Motor neuron (in vitro differentiated cells): ENCODE results near the gene INO80. TPM values are rescaled to one million over a fixed set of nuclear protein-coding genes. Genes with fewer than 3 reads are reported as not detected.
"Not testable (repeated sequence)": the region's sequence is repeated elsewhere in the genome, so short reads cannot be mapped to it uniquely, and the experiment has no call there.

Source experiments
- ATAC-seq, 8 experiments: fragments of 200-7000 bp; cut with Tn5 transposase; replicated peaks in 6 of 8; 2 replicates each; pipeline ENCODE4 v1.8.0; 2021; ENCODE audit warnings: mild to moderate bottlenecking in 8 of 8, moderate library complexity in 8 of 8
- H3K27ac ChIP-seq, 2 donors: fragments of 250-450 bp; sonication (Bioruptor Pico); 2 replicates each; pipeline ENCODE4 v1.9.0; 2021; ENCODE audit warnings: antibody characterized with exemption in 2 of 2, mild to moderate bottlenecking in 2 of 2, moderate library complexity in 1 of 2
- H3K4me1 ChIP-seq, 2 donors: fragments of 250-450 bp; sonication (Bioruptor Pico); replicated peaks in 1 of 2; 2 replicates each; pipeline ENCODE4 v1.6.1; 2021; ENCODE audit warnings: antibody characterized with exemption in 2 of 2, mild to moderate bottlenecking in 2 of 2, moderate library complexity in 1 of 2
- H3K4me3 ChIP-seq, 5 donors: fragments of 250-450 bp; sonication (Bioruptor Pico); 2 replicates each; pipeline ENCODE4 v1.9.0; 2021; ENCODE audit warnings: antibody characterized with exemption in 5 of 5, mild to moderate bottlenecking in 5 of 5, moderate library complexity in 4 of 5
- WGBS, 10 experiments: fragments of 450-650 bp; shearing (Covaris generic); methylation state at CpG; one replicate each; pipeline ENCODE4 v1.0.0; 2022; 5-methylcytosine and 5-hydroxymethylcytosine counted together
- in situ Hi-C, 9 experiments: fragments of 400-800 bp; cut with MboI; loops; one replicate each; pipeline ENCODE4 v1.15.0; 2021; ENCODE audit warnings: low sequenced_read_pairs in 9 of 9, low pct_unique_long_range_greater_than_20kb in 2 of 9; ENCODE audit not compliant: unreplicated experiment in 9 of 9
- total RNA-seq, 8 experiments: library from RNA; unstranded; fragments of 300-600 nt; gene quantifications; 2 replicates each; pipeline versions ENCODE4 v1.2.3 to v1.2.4, GENCODE V29; 2022

Gene INO80
- total RNA-seq, 8 experiments from 2014 or later, result 8.0 to 25.8 (median 11.9) TPM

- no peak overlapping the region for H3K27ac ChIP-seq
- WGBS, 10 experiments, result 60 to 81% methylated on average over 1 to 5 of the region's 11 CpGs; no CpG with 5 or more reads in 8 of the 10 experiments
- ATAC-seq, result peak in 5 of 8 experiments; percentile 7 to 73 (median 30)
- in situ Hi-C loops, result no loop called here
- peaks cover 12 to 19% of the 10 kb centered on the region in 2 donors for H3K4me1 ChIP-seq
- H3K4me3 ChIP-seq, result no peak overlapping the region
Observed at GRCh38 chr15:40960925-40961324, 155.2 kb downstream of the INO80 start.

GRCh38 chr15:40960151-40960885 lies 155.8 kb downstream of the INO80 start:
- WGBS, 10 experiments, result 60 to 100% (median 90%) methylated on average over 1 to 5 of the region's 16 CpGs; no CpG with 5 or more reads in 1 of the 10 experiments
- peak in 2 of 8 experiments; percentile 4 to 14 for ATAC-seq
- H3K27ac ChIP-seq, result no peak overlapping the region
- H3K4me1 ChIP-seq, result peaks cover 15 to 21% of the 10 kb centered on the region in 2 donors
- no peak overlapping the region for H3K4me3 ChIP-seq
- in situ Hi-C loops, result no loop called here

- no peak overlapping the region for H3K27ac ChIP-seq
- in situ Hi-C loops, result no loop called here
- H3K4me1 ChIP-seq, result peaks cover 23 to 28% of the 10 kb centered on the region in 2 donors
- no peak for ATAC-seq
- no peak overlapping the region for H3K4me3 ChIP-seq
- 36 to 100% (median 83%) methylated on average over 1 to 8 of the region's 22 CpGs; no CpG with 5 or more reads in 3 of the 10 experiments for WGBS, 10 experiments
Observed at GRCh38 chr15:40959331-40960141, 156.5 kb downstream of the INO80 start.

DNA sequence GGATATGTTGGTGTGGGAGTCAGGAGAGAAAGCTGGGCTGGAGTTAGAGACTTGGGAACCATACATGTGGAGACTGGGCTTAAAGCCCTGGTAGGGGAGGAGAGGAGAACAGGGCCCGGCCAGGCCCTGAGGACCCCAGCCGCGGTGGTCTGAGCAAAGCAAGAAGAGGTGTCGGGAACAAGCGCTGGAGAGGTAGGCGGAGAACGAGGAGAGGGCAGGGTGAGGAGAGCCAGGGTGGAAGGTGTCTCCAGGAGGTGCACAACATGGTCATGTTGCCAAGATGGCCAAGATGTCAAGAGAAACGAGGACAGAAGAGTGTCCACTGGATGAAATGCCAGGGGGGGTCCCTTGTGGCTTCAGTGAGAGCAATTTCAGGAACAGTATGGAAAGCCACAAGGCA lies 157.4 kb downstream of the INO80 start:
- in situ Hi-C loops, result no loop called here

DNA sequence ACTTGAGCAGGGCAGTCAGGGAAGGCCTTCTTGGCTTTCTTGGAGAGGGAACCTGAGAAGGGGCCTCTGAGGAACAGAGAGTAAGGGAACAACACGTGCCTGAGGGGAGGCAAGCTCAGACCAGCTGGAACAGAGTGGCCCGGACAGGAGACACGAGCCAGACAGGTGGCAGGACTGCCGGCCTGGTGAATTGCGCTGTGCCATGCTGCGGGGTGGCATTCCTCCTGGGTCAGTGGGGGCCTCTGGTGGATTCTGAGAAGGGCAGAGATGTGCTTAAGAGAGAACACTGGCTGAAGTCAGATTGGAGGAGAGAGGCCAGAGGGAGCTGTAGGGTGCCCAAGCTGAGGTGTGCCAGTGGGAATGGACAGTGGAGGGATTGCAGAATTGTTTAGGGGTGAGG lies 157.9 kb downstream of the INO80 start:
- no peak overlapping the region for H3K4me3 ChIP-seq
- no peak overlapping the region for H3K27ac ChIP-seq
- in situ Hi-C loops, result no loop called here
- WGBS, 10 experiments, result 50 to 100% (median 86%) methylated on average over 1 to 5 of the region's 6 CpGs; no CpG with 5 or more reads in 4 of the 10 experiments
- H3K4me1 ChIP-seq, result peaks cover 27 to 35% of the 10 kb centered on the region in 2 donors
- peak in 1 of 8 experiments; percentile 1 for ATAC-seq

More for the DNA sequence above, 157.4 kb downstream of the INO80 start:
- 77 to 100% (median 91%) methylated on average over 1 to 6 of the region's 8 CpGs; no CpG with 5 or more reads in 3 of the 10 experiments for WGBS, 10 experiments
- Histone ChIP-seq H3K27ac (no peak overlapping the region), H3K4me1 (peaks cover 27 to 35% of the 10 kb centered on the region in 2 donors), H3K4me3 (no peak overlapping the region)
- peak in 2 of 8 experiments; percentile 9 to 12 for ATAC-seq

GRCh38 chr15:40957581-40958051 lies 158.5 kb downstream of the INO80 start:
- no peak for ATAC-seq
- WGBS, 10 experiments, result 60 to 80% (median 77%) methylated on average over 1 to 4 of the region's 9 CpGs; no CpG with 5 or more reads in 7 of the 10 experiments
- peaks cover 28 to 36% of the 10 kb centered on the region in 2 donors for H3K4me1 ChIP-seq
- no peak overlapping the region for H3K27ac ChIP-seq
- in situ Hi-C loops, result no loop called here
- H3K4me3 ChIP-seq, result no peak overlapping the region

DNA sequence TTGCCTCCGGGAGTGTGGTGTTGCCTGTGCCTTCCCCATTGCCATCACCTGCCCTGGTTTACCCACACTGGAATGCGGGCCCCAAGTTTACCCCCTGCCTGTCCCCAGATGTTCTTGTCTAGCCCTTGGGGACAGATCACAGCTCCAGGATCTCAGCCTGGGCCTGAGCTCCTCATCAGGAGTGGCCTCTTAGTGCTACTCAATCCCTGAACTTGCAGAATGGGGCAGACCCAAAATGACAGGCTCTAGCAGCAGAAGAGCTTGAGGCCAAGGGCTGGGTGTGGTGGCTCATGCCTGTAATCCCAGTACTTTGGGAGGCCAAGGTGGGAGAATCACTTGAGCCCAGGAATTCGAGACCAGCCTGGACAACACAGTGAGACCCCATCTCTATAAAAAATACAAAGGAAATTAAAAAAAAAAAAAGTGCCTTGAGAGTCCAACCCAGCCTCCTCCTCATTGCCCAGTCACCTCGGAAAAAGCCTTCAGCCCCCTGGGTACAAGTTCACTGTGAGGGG lies 159.0 kb downstream of the INO80 start:
- no peak overlapping the region for H3K27ac ChIP-seq
- peak overlapping the region in 3 of 5 donors; percentile 83 to 92 (median 84) for H3K4me3 ChIP-seq
- peaks cover 33 to 41% of the 10 kb centered on the region in 2 donors for H3K4me1 ChIP-seq
- in situ Hi-C loops, result no loop called here
- no peak for ATAC-seq
- 66 to 100% (median 100%) methylated on average over 1 to 4 of the region's 4 CpGs; no CpG with 5 or more reads in 3 of the 10 experiments for WGBS, 10 experiments

DNA sequence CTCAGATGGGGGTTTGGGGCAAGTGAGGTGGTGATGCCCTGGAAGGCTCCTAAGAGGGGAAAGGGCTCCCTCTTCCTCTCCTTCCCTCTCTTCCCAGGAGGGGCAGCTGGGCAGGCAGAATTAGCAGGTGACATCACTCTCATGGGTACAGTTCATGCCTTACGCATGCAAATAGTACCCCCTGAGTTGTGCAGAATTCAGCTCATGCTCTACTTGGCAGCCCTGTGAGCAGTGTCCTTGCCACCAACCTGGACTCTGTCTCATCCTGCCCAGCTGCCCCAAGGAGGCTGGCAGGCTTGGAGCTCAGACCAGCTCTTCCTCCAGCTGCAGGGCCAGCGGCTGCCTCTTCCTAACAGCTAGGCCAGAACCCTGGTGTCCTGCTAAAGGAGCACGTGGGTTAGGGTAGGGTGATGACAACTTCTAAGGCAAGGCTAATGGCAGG lies 159.5 kb downstream of the INO80 start:
- Histone ChIP-seq H3K4me3 (peak overlapping the region in 3 of 5 donors; percentile 83 to 92 (median 84)), H3K27ac (no peak overlapping the region), H3K4me1 (peaks cover 38 to 43% of the 10 kb centered on the region in 2 donors)
- in situ Hi-C loops, result no loop called here
- ATAC-seq, result no peak
- whole genome bisulfite sequencing, 10 experiments, result 45 to 100% (median 100%) methylated on average over 1 to 2 of the region's 3 CpGs; no CpG with 5 or more reads in 7 of the 10 experiments

DNA sequence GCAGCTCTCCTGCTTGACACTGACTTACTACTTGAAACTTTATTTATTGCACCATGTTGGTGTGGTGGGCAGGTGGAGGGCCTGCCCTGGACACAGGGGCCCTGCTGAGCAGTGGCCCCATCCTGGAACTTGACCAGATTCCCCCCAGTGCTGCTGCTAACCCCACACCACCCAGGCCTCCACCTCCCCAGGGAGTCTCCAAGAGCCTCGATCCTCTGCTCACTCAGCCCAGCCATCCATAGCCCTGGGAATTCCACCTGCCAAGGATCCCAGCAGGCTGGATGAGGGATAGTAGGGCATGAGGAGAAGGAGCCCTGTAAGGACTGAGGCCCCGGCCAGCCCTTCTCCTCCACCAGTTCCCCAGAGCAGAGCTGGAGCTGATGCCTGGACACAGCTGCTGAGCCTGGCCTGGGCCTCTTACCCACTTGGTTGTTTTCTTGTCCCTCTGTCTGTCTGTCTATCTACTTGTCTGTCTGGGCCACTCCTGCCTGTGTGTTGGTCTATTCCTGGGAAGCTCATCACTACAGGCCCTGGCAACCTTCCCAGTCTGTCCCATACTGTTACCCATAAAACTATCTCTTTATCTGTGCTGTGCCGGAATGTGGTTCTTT lies 160.0 kb downstream of the INO80 start:
- Histone ChIP-seq H3K27ac (no peak overlapping the region), H3K4me3 (peak overlapping the region in 4 of 5 donors; percentile 57 to 92 (median 84)), H3K4me1 (peaks cover 38 to 43% of the 10 kb centered on the region in 2 donors)
- ATAC-seq, result no peak
- in situ Hi-C loops, result no loop called here
- WGBS, 10 experiments, result 8 to 100% (median 92%) methylated on average over 1 to 2 of the region's 3 CpGs; no CpG with 5 or more reads in 6 of the 10 experiments

- H3K27ac ChIP-seq, result no peak overlapping the region
- 0 to 97% (median 71%) methylated on average over 1 to 6 of the region's 20 CpGs; no CpG with 5 or more reads in 5 of the 10 experiments for WGBS, 10 experiments
- no peak for ATAC-seq
- in situ Hi-C loops, result no loop called here
- peaks cover 38 to 43% of the 10 kb centered on the region in 2 donors for H3K4me1 ChIP-seq
- peak overlapping the region; percentile 57 to 92 (median 84) for H3K4me3 ChIP-seq
Observed at GRCh38 chr15:40955141-40955903, 160.8 kb downstream of the INO80 start.

DNA sequence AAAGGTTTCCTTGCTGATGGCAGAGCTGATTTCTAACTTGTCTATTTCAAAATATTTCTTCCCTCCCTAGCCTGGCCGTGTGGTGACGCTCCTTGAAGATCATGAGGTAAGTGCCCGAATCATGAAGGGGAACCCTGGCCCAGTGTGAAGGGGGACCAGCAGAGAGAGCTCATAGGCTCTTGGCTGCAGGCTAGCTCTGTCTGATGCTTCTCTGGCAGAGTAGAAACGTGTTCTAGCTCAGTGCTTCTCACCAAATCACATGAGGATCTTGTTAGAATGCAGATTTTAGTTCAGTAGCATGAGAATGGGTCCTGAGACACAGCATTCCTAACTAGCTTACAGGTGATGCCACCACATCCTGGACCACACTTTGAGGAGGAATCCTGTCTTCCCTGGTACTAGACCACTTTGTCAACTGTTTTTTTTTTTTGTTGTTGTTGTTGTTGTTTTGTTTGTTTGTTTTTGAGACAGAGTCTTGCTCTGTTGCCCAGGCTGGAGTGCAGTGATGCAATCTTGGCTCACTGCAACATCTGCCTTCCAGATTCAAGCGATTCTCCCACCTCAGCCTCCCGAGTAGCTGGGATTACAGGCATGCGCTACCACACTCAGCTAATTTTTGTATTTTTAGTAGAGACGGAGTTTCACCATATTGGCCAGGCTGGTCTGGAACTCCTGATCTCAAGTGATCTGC lies 161.8 kb downstream of the INO80 start:
- peak overlapping the region; percentile 57 to 92 (median 84) for H3K4me3 ChIP-seq
- in situ Hi-C loops, ATAC-seq: not testable (repeated sequence)
- 0 to 100% (median 48%) methylated on average over 1 to 8 of the region's 8 CpGs; no CpG with 5 or more reads in 3 of the 10 experiments for WGBS, 10 experiments
- peaks cover 38% of the 10 kb centered on the region in 2 donors for H3K4me1 ChIP-seq
- H3K27ac ChIP-seq, result peak overlapping the region in 1 of 2 donors; percentile 84
